ENCODE measurements around the gene ATG2A.

ATG2A gene

DNA sequence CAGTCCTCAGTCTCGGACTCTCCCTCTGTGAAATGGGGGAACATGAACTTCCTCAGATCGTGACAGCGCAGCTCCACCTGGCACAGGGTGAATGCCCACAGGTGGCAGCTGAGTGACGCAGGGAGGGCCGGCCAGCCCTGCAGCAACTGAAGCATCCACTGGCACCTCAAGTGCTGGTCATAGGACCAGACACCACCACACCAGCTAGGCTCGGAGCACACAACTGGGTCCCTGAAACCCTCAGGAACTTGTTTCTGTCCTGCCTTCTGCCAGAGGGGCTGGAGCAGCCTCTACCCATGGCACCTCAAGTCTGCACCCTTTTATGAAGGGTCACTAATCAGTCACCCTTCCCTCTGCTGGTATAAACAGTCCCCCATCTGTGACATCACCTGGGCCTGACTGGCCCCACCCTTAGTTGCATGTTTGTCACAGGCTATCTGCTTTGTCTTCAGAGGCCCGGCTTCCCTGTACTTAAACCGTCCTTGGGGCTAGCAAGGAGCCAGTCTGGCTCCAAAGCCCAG is 65.1 kb downstream of the ATG2A start:
- TF ChIP-seq, protein P1, sequence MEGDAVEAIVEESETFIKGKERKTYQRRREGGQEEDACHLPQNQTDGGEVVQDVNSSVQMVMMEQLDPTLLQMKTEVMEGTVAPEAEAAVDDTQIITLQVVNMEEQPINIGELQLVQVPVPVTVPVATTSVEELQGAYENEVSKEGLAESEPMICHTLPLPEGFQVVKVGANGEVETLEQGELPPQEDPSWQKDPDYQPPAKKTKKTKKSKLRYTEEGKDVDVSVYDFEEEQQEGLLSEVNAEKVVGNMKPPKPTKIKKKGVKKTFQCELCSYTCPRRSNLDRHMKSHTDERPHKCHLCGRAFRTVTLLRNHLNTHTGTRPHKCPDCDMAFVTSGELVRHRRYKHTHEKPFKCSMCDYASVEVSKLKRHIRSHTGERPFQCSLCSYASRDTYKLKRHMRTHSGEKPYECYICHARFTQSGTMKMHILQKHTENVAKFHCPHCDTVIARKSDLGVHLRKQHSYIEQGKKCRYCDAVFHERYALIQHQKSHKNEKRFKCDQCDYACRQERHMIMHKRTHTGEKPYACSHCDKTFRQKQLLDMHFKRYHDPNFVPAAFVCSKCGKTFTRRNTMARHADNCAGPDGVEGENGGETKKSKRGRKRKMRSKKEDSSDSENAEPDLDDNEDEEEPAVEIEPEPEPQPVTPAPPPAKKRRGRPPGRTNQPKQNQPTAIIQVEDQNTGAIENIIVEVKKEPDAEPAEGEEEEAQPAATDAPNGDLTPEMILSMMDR (IDR thresholded peaks at IDR 0.05; ENCODE audit: insufficient read depth, low read length, missing control alignments) = no peak
- POLR2A ChIA-PET = interaction anchor here (4.4 kb wide), 1 partner anchor 26 kb away, joined by 31 read pairs; the partner anchor contains the start of gene EHD1
- H3K4me3 ChIP-seq (ENCODE audit: low read depth, low read length) = no peak overlapping the region
- DNase-seq (ENCODE audit: low read depth, low spot score) = no peak
- CTCF ChIA-PET = interaction anchor here (1.8 to 37.3 kb wide), 4 partner anchors 13 to 162 kb away, joined by 5 to 1375 read pairs (median 92); partner anchors contain the start of genes ARL2 and EHD1

DNA sequence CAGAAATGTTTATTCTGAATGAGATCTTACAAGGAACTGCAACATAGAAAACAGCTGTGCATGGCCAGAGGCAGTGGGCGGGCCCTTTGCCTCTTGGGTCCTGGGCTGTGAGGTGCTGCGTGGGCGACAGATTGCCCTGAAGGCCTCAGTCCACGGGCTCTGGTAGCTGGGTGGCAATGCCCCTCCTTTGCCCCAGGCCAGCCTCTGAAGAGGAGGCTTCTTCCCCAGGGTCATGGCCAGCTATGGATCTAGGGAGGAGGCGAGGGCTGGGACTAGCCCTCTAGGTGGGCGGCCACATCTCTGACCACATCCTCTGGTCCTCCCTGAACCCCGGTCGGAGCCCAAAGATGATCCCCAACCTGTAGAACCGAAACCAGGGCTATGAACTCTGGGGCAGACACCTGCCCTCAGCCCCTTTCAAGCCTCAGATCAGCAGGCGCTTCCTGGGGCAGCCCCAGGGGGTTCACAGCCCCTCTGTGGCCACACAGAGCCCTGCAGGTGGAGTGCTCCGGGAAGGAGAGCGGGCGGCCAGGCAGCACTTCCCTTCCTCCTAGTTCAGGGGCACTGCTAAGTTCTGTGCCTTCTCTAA is 65.9 kb downstream of the ATG2A start:
- POLR2A ChIA-PET = interaction anchor here (0.9 to 4.4 kb wide), 2 partner anchors 14 to 27 kb away, joined by 4 to 31 read pairs; partner anchors contain the start of gene EHD1
- CTCF ChIA-PET = interaction anchor here (0.8 to 37.3 kb wide), 5 partner anchors 11 to 163 kb away, joined by 5 to 1375 read pairs (median 81); partner anchors contain the start of genes ARL2 and EHD1
- no peak for DNase-seq (ENCODE audit: low read depth, low spot score)
- TF ChIP-seq, protein P1 (IDR thresholded peaks at IDR 0.05; ENCODE audit: insufficient read depth, low read length, missing control alignments) = no peak
- H3K4me3 ChIP-seq (ENCODE audit: low read depth, low read length) = no peak overlapping the region

DNA sequence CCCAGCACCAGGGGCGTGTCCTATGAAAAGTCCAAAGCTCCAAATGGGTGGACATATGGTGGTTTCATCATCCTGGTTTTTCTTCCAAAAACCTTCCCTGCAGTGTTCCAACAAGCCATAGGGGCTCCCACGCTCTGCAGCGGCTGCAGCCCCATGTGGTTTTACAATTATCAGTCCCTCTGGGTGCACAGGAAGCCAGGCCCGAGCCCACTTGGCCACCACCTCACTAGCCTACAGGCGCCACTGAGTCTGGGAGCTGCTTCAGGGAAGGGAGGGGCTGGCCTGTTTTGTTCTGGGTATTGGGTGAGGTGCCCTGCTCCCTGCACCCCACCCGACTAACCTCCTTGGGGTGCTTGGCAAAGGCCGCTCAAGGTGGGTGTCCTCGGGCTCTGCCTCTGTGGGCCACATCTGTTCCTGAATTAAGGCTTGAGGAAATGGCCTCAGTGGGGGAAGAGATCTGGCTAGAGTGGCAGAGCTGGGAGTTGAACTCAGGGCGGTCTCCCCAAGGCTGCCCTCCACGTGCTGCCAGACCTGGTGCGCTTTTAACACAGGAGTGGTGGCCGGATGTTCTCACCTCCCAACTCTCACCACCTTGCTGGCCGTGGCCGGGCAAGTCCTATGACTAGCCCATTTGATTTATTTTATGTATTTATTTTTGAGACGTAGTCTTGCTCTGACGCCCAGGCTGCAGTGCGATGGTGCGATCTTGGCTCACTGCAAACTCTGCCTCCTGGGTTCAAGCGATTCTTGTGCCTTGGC is 67.2 kb downstream of the ATG2A start:
- no peak for DNase-seq (ENCODE audit: low read depth, low spot score)
- H3K4me3 ChIP-seq (ENCODE audit: low read depth, low read length) = no peak overlapping the region
- POLR2A ChIA-PET = interaction anchor here (0.7 to 4.4 kb wide), 2 partner anchors 19 to 28 kb away, joined by 4 to 31 read pairs; partner anchors contain the start of gene EHD1
- CTCF ChIA-PET = interaction anchor here (1.1 to 37.3 kb wide), 7 partner anchors 11 to 164 kb away, joined by 3 to 1375 read pairs (median 47); partner anchors contain the start of genes ARL2, BATF2 and EHD1
- TF ChIP-seq, protein P1 (IDR thresholded peaks at IDR 0.05; ENCODE audit: insufficient read depth, low read length, missing control alignments) = no peak

DNA sequence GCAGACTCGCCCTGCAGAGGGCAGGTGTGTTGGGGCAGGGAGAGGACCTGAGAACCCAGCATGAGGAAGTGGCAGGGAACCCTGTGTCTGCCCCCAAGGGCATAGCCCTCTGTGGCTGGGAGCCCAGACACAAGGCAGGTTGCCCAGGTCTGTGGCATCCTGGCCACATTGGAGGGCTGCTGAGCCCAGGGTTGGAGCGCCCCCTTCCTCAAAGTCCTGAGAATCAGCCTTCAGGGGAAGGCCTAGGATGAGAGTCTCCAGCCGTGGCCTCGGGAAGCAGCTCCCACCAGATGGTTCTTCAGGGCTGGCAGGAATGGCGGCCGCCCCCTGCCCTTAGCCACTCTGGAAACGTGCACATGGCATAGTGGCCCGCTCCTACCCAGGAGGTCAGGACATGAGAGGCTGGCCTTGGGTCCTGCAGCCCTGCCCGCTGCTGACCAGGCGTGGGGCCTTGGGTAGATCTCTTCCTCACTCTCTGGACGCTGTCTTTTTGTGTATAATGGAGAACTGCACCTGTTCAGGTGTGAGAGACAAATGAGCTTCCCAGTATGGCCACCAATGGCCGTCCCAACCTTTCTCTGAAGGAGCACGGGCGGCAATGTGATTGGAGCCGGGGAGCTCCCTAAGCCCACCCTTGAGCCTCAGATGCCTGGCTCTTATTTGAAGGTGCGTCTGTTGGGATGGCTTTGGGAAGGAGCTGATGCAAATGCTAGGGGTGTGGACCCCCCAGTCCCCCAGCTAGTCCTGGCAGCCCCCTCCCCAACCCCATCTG is 68.0 kb downstream of the ATG2A start:
- CTCF ChIA-PET = interaction anchor here (0.6 to 37.3 kb wide), 21 partner anchors 7 to 269 kb away, joined by 3 to 1375 read pairs (median 7); partner anchors contain the start of genes ARL2, ATG2A, BATF2 and EHD1
- POLR2A ChIA-PET = interaction anchor here (0.7 to 4.4 kb wide), 3 partner anchors 20 to 273 kb away, joined by 3 to 31 read pairs (median 4); partner anchors contain the start of genes EHD1, FAU and MRPL49
- DNase-seq (ENCODE audit: low read depth, low spot score) = no peak
- no peak overlapping the region for H3K4me3 ChIP-seq (ENCODE audit: low read depth, low read length)
- TF ChIP-seq, protein P1 (IDR thresholded peaks at IDR 0.05; ENCODE audit: insufficient read depth, low read length, missing control alignments) = no peak

DNA sequence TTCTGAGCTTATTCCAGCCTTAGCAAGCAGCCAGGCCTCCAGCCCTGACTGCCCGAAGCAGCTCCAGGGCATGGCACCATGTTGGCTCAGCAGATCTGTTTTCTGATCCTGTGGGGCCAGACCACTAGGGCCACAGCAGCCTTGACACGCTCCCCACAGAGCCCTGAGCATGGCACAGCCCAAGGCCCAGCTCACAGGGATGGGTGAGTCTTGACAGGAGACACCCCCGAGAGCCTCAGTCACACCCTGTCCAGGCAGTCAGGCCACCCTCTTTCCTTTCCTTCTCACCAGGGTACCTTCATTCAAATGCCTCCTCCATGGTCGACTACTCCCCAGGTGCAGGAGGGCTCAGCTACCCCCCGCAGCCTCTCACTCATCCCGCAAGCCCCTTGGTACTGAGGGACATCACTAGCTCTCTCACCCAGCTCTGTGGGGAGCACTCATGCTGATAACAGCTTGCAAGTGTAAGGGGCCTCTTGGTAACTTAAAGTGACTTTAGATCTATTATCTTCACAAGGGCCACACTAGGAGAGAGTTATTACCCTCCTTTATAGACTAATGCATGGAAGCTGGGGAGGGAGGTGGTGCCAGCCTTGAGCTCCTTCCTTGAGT is 68.7 kb downstream of the ATG2A start:
- ChIA-PET POLR2A (interaction anchor here (0.7 to 4.4 kb wide), 6 partner anchors 21 to 274 kb away, joined by 3 to 31 read pairs (median 4); partner anchors contain the start of genes EHD1, FAU and MRPL49), CTCF (interaction anchor here (0.6 to 37.3 kb wide), 34 partner anchors 8 to 286 kb away, joined by 3 to 1375 read pairs (median 5); partner anchors contain the start of genes ARL2, ATG2A, BATF2 and EHD1)
- no peak overlapping the region for H3K4me3 ChIP-seq (ENCODE audit: low read depth, low read length)
- TF ChIP-seq, protein P1 (IDR thresholded peaks at IDR 0.05; ENCODE audit: insufficient read depth, low read length, missing control alignments) = no peak
- DNase-seq (ENCODE audit: low read depth, low spot score) = no peak

Measured in AG04449 (cell line).